ENCODE results near the gene COTL1.

DNA sequence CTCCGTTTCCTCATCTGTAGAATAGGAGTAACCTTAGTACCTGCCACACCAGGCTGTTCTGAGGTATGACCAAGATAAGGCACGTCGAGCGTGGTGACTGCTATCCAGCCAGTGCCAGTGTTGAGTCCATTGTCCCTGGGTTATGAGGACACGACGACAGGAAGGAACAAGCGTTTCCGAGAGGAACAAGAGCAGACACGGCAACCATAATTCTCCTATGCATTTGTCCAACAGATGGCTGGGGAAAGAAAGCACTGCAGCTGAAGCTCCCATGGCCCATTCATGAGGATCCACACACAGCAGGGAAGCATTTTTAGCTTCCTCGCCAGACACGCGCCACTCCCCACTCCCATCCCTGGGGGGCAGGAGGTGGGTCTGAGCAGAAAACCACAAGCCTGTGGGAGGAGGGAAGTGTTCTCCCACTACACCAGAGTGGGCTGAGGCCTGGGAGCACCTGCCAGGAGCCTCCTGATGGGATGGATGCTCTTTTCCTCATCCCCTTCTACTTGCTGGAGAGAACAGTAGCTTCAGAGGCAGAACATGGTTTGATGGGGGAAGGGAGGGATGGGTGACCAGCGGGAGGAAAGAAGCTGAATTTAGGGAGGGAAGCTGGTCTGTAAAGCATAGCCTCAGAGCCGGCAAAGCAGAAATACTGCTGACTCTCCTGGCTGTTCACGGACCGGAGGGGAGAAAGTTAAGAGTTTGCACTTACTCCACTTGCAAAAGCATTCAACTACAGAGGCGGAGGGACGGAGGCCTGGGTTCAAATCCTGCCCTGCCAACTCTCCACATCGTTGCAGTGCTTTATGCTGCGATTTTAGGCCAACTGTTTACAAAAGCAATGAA lies 2.7 kb downstream of the COTL1 start:
- no peak for TF ChIP-seq CTCF (IDR thresholded peaks at IDR 0.05)
- TF ChIP-seq EP300 (IDR thresholded peaks at IDR 0.05) = no peak
- no peak for TF ChIP-seq POLR2AphosphoS5 (IDR thresholded peaks at IDR 0.05)
